Body of pancreas (tissue), 4 donors: Measurements from ENCODE around the gene TMX2. TPM values are rescaled to one million over a fixed set of nuclear protein-coding genes. Genes with fewer than 3 reads are reported as not detected.

Experiments
- ATAC-seq: fragments of 150-250 bp; one replicate; pipeline ENCODE4 v1.9.1; 2016
- DNase-seq, 4 donors: peaks; one replicate each; pipeline ENCODE4 v3.0.0-alpha.2; 2019
- H3K27ac ChIP-seq, 4 donors: fragments of 200-600 bp; sonication (generic); 1 replicate in 3 of 4; 2 replicates in 1 of 4; pipeline versions ENCODE4 v1.5.1 to v1.6.1; 2016 to 2019; ENCODE audit warnings: mild to moderate bottlenecking in 1 of 4, mixed read lengths in 1 of 4, moderate library complexity in 1 of 4
- H3K27me3 ChIP-seq, 2 donors: fragments of 200-600 bp; sonication (generic); one replicate each; pipeline ENCODE4 v1.6.0; 2016; ENCODE audit warnings: mild to moderate bottlenecking in 1 of 2
- H3K36me3 ChIP-seq, 2 donors: fragments of 200-600 bp; sonication (generic); replicated peaks in 1 of 2; 2 replicates each; pipeline ENCODE4 v1.5.1; 2016; ENCODE audit warnings: low read depth in 2 of 2; ENCODE audit not compliant: insufficient read depth in 1 of 2
- H3K4me1 ChIP-seq: fragments of 200-600 bp; sonication (generic); one replicate; pipeline ENCODE4 v1.6.0; 2016
- H3K4me3 ChIP-seq, 2 donors: fragments of 200-600 bp; sonication (generic); 1 replicate in 1 of 2; 2 replicates in 1 of 2; pipeline ENCODE4 v1.5.1; 2016 to 2019
- H3K9me3 ChIP-seq, 3 donors: fragments of 200-600 bp; sonication (generic); 1 replicate in 2 of 3; 2 replicates in 1 of 3; pipeline ENCODE4 v1.5.1; 2016
- CTCF ChIP-seq, 7 experiments: fragments of 450-650 bp in 4 of 7; fragments of 200-600 bp in 3 of 7; sonication (generic) in 3 of 7; IDR thresholded peaks; one replicate each; pipeline ENCODE4 v1.5.1; 2016 to 2019; ENCODE audit warnings: antibody characterized with exemption in 7 of 7
- POLR2A ChIP-seq, 3 donors: fragments of 450-650 bp; IDR thresholded peaks; one replicate each; pipeline ENCODE4 v1.6.1; 2016; ENCODE audit warnings: antibody characterized with exemption in 3 of 3, mild to moderate bottlenecking in 2 of 3
- WGBS, 2 donors: methylation state at CpG; one replicate each; pipeline ENCODE4 v1.1.5; 2017; 5-methylcytosine and 5-hydroxymethylcytosine counted together
- intact Hi-C: fragments of 100-400 bp; cut with DNase I; formaldehyde crosslinking; loops from one replicate; pipeline ENCODE4 v1.15.1; 2023
- total RNA-seq, 2 donors: library from RNA; depleted of rRNA; stranded (reverse); fragments of >200 nt; gene quantifications; one replicate each; pipeline ENCODE4 v1.1.0, GENCODE V29; 2016

Gene TMX2
- total RNA-seq, 2 donors from 2014 or later: 32.9 to 46.8 TPM

- intact Hi-C loops: loop anchor here (10.0 kb wide), 1 partner anchor 47 kb away; the partner anchor contains the start of genes MED19 and TMX2
- H3K27me3 ChIP-seq: no peaks in the 10 kb centered on the region
- H3K27ac ChIP-seq: peak within 1 kb of the TSS; percentile 97 to 99 (median 98)
- no peaks in the 10 kb centered on the region for H3K9me3 ChIP-seq
- H3K4me1 ChIP-seq: peaks cover 25% of the 10 kb centered on the region
- DNase-seq: peak; percentile 98 to 99 (median 99)
- peak; percentile 73 to 81 (median 78) for TF ChIP-seq POLR2A (IDR thresholded peaks at IDR 0.05)
- peak; percentile 23 to 68 (median 35) for TF ChIP-seq CTCF (IDR thresholded peaks at IDR 0.05)
- peak; percentile 92 for ATAC-seq
- 0 to 1% methylated on average over 25 to 90 of the region's 96 CpGs for WGBS, 2 donors
- H3K36me3 ChIP-seq: peaks cover 0 to under 1% of the 10 kb centered on the region in 2 donors
- H3K4me3 ChIP-seq: peak within 1 kb of the TSS; percentile 73 to 95
Observed at GRCh38 chr11:57667736-57668433, 44.5 kb upstream of the TMX2 start, which contains the start of gene ZDHHC5. ZDHHC5 (plus strand) TSS chr11:57668114; CDS start chr11:57673091, 4,977 bp downstream.

DNA sequence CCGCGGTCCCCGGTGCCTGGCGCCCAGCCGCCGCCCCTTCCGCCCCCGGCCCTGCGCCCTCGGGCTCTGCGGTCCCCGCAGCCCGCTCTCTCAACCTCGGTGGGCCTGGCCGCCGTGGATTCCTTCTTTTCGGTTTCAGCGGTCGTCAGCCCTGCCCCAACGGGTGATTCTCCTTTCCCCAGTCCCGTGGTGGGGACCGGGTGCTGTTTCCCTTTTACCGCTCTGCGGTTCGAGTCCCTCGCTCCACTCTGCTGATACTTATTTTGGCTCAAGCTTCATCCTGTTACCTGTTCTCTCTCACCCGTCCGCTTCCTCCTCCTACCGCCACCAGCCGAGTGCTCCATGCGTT, 44.0 kb upstream of the TMX2 start:
- H3K4me3 ChIP-seq: peak overlapping the region; percentile 73 to 95
- H3K27ac ChIP-seq: peak overlapping the region; percentile 97 to 99 (median 98)
- DNase-seq (peak in 1 of 4 donors; percentile 28), ATAC-seq (peak; percentile 1)
- 1% methylated on average over 14 to 30 of the region's 31 CpGs for WGBS, 2 donors
- peaks cover 0 to 3% of the 10 kb centered on the region in 2 donors for H3K36me3 ChIP-seq
- peaks cover 25% of the 10 kb centered on the region for H3K4me1 ChIP-seq
- TF ChIP-seq CTCF (IDR thresholded peaks at IDR 0.05): no peak
- TF ChIP-seq POLR2A (IDR thresholded peaks at IDR 0.05): no peak
- no peaks in the 10 kb centered on the region for H3K27me3 ChIP-seq
- no peaks in the 10 kb centered on the region for H3K9me3 ChIP-seq
- intact Hi-C loops: loop anchor here (10.0 kb wide), 1 partner anchor 46 kb away; the partner anchor contains the start of genes MED19 and TMX2

- Histone ChIP-seq H3K36me3 (peaks cover 0 to 6% of the 10 kb centered on the region in 2 donors), H3K4me3 (no peak overlapping the region), H3K4me1 (peaks cover 28% of the 10 kb centered on the region), H3K27ac (no peak overlapping the region), H3K27me3 (no peaks in the 10 kb centered on the region), H3K9me3 (no peaks in the 10 kb centered on the region)
- ATAC-seq (no peak), DNase-seq (no peak)
- TF ChIP-seq CTCF (IDR thresholded peaks at IDR 0.05) (no peak), POLR2A (IDR thresholded peaks at IDR 0.05) (no peak)
- intact Hi-C loops: no loop called here
Observed at GRCh38 chr11:57674251-57674650, 38.1 kb upstream of the TMX2 start.

GRCh38 chr11:57675176-57675941, 37.0 kb upstream of the TMX2 start:
- Histone ChIP-seq H3K27ac (peak overlapping the region in 1 of 4 donors; percentile 21), H3K4me1 (peaks cover 30% of the 10 kb centered on the region), H3K36me3 (peaks cover 0 to 6% of the 10 kb centered on the region in 2 donors), H3K27me3 (no peaks in the 10 kb centered on the region), H3K4me3 (no peak overlapping the region), H3K9me3 (no peaks in the 10 kb centered on the region)
- DNase-seq: no peak
- intact Hi-C loops: no loop called here
- TF ChIP-seq CTCF (IDR thresholded peaks at IDR 0.05): no peak
- TF ChIP-seq POLR2A (IDR thresholded peaks at IDR 0.05): no peak
- 80 to 82% methylated on average over 3 of the region's 3 CpGs for WGBS, 2 donors
- no peak for ATAC-seq
